Measurements from ENCODE around the gene RAB26.
A peak's percentile ranks its signal among the peaks of the same experiment; 100 is the strongest.

RAB26 gene

GRCh38 chr16:2181952-2182351 is 33.5 kb downstream of the RAB26 start:
- no peak for DNase-seq

GRCh38 chr16:2183671-2184070 is 35.2 kb downstream of the RAB26 start:
- DNase-seq: no peak

GRCh38 chr16:2184346-2184745 is 35.9 kb downstream of the RAB26 start:
- DNase-seq: no peak

GRCh38 chr16:2184962-2185361 is 36.5 kb downstream of the RAB26 start:
- DNase-seq: no peak

- no peak for DNase-seq
Observed at GRCh38 chr16:2186064-2186463, 37.6 kb downstream of the RAB26 start.

- no peak for DNase-seq
Observed at GRCh38 chr16:2186505-2186904, 38.1 kb downstream of the RAB26 start.

GRCh38 chr16:2187212-2187611 is 38.8 kb downstream of the RAB26 start:
- no peak for DNase-seq

- no peak for DNase-seq
Observed at GRCh38 chr16:2188395-2188794, 40.0 kb downstream of the RAB26 start.

GRCh38 chr16:2189252-2189893 is 40.9 kb downstream of the RAB26 start:
- DNase-seq: no peak

GRCh38 chr16:2190002-2190658 is 41.7 kb downstream of the RAB26 start:
- no peak for DNase-seq

GRCh38 chr16:2190659-2191445 is 42.4 kb downstream of the RAB26 start:
- no peak for DNase-seq

- DNase-seq: no peak
Observed at GRCh38 chr16:2191446-2191706, 43.0 kb downstream of the RAB26 start.

GRCh38 chr16:2194166-2194834 is 45.9 kb downstream of the RAB26 start:
- no peak for DNase-seq

- DNase-seq: peak; percentile 56
Observed at GRCh38 chr16:2194852-2195321, 46.5 kb downstream of the RAB26 start.

GRCh38 chr16:2195322-2196161 is 47.1 kb downstream of the RAB26 start:
- DNase-seq: no peak

GRCh38 chr16:2196162-2196980 is 47.9 kb downstream of the RAB26 start, which contains the start of gene CASKIN1:
TSS of gene CASKIN1 (minus strand) at chr16:2196605. CDS start at chr16:2196432, 173 bp downstream.
- no peak for DNase-seq

- no peak for DNase-seq
Observed at GRCh38 chr16:2196981-2197511, 48.6 kb downstream of the RAB26 start.

GRCh38 chr16:2197765-2198164 is 49.3 kb downstream of the RAB26 start:
- DNase-seq: no peak

GRCh38 chr16:2198283-2198682 is 49.9 kb downstream of the RAB26 start:
- no peak for DNase-seq

GRCh38 chr16:2199095-2199494 is 50.7 kb downstream of the RAB26 start:
- no peak for DNase-seq

- DNase-seq: no peak
Observed at GRCh38 chr16:2199621-2200139, 51.3 kb downstream of the RAB26 start.
